ENCODE results near the gene TWIST2.

TWIST2 gene

DNA sequence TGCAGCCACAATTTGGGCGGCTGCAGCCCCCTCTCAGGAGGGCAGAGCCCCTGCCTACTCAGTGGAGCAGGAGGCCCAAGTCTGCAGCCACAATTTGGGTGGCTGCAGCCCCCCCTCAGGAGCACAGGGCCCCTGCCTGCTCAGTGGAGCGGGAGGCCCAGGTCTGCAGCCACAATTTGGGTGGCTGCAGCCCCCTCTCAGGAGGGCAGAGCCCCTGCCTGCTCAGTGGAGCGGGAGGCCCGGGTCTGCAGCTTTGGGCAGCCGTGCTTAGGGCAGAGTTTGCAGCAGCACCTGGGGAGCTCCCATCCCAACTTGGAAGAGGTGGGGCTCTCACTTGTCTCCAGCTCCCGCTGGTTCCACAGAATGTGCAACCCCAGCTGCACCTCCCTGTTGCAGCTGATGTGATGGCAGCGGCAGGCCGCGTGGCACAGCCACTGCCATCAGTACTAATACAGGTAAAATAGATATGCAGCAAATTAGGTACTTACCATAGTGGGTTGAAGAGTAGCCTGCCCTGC, 99.4 kb downstream of the TWIST2 start:
- Histone ChIP-seq H3K4me3 (ENCODE audit: low read depth in 1 of 2, low read length in 2 of 2) (no peak overlapping the region), H3K27ac (ENCODE audit: low read length) (no peak overlapping the region), H3K27me3 (ENCODE audit: low read depth, low read length) (no peaks in the 10 kb centered on the region), H3K4me1 (ENCODE audit: control insufficient read depth in 1 of 2, insufficient read depth in 2 of 2, low read length in 2 of 2) (no peaks in the 10 kb centered on the region), H3K9me3 (ENCODE audit: control insufficient read depth in 1 of 2, low read length in 2 of 2) (no peaks in the 10 kb centered on the region), H3K36me3 (ENCODE audit: control insufficient read depth in 1 of 2, insufficient read depth in 2 of 2, low read length in 2 of 2) (no peaks in the 10 kb centered on the region)

- H3K36me3 ChIP-seq (ENCODE audit: control insufficient read depth in 1 of 2, insufficient read depth in 2 of 2, low read length in 2 of 2) = no peaks in the 10 kb centered on the region
- H3K4me3 ChIP-seq (ENCODE audit: low read depth in 1 of 2, low read length in 2 of 2) = no peak overlapping the region
- H3K27ac ChIP-seq (ENCODE audit: low read length) = no peak overlapping the region
Measured at GRCh38 chr2:238947920-238948710, 100.2 kb downstream of the TWIST2 start.

DNA sequence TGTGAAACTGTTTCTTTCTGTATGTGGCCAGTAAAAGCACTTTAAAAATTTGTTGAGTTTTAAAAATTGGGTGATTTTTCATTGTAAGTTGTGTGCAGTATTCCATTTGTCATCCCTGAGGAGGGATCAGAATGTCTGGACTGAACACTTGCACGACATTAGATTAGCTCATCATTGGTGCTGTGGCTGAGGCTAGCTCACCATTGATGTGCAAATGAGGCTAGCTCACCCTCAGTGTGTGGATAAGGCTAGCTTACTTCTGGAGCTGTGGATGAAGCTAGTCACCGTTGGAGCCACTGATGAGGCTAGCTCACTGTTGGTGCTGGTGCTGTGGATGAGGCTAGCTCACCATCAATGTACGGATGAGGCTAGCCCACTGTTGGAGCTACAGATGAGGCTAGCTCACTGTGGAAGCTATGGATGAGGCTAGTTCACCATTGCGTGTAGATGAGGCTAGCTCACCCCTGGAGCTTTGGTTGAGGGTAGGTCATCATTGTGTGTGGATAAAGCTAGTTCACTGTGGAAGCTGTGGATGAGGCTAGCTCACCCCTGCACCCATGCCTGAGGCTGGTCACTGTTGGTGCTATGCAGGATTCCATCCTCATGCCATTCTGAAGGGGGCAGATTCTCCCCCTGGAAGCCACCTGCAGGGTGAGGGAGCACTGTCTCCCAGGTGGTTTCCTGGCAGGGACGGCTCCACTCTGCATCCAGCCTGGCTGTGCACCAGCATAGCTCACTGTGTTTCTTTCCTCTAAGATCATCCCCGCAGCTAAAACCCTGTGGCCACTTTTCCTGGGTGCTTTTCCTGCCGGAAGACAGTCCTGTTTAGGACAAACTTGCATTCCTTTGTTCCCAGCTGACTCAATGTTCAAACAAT, 101.1 kb downstream of the TWIST2 start:
- no peaks in the 10 kb centered on the region for H3K27me3 ChIP-seq (ENCODE audit: low read depth, low read length)
- no peaks in the 10 kb centered on the region for H3K36me3 ChIP-seq (ENCODE audit: control insufficient read depth in 1 of 2, insufficient read depth in 2 of 2, low read length in 2 of 2)
- H3K27ac ChIP-seq (ENCODE audit: low read length) = no peak overlapping the region
- H3K4me3 ChIP-seq (ENCODE audit: low read depth in 1 of 2, low read length in 2 of 2) = no peak overlapping the region
- no peaks in the 10 kb centered on the region for H3K9me3 ChIP-seq (ENCODE audit: control insufficient read depth in 1 of 2, low read length in 2 of 2)
- no peaks in the 10 kb centered on the region for H3K4me1 ChIP-seq (ENCODE audit: control insufficient read depth in 1 of 2, insufficient read depth in 2 of 2, low read length in 2 of 2)

More at GRCh38 chr2:238947920-238948710, 100.2 kb downstream of the TWIST2 start:
- no peaks in the 10 kb centered on the region for H3K4me1 ChIP-seq (ENCODE audit: control insufficient read depth in 1 of 2, insufficient read depth in 2 of 2, low read length in 2 of 2)
- no peaks in the 10 kb centered on the region for H3K27me3 ChIP-seq (ENCODE audit: low read depth, low read length)
- H3K9me3 ChIP-seq (ENCODE audit: control insufficient read depth in 1 of 2, low read length in 2 of 2) = no peaks in the 10 kb centered on the region

- Histone ChIP-seq H3K4me3 (ENCODE audit: low read depth in 1 of 2, low read length in 2 of 2) (no peak overlapping the region), H3K27me3 (ENCODE audit: low read depth, low read length) (no peaks in the 10 kb centered on the region), H3K9me3 (ENCODE audit: control insufficient read depth in 1 of 2, low read length in 2 of 2) (no peaks in the 10 kb centered on the region), H3K36me3 (ENCODE audit: control insufficient read depth in 1 of 2, insufficient read depth in 2 of 2, low read length in 2 of 2) (no peaks in the 10 kb centered on the region), H3K4me1 (ENCODE audit: control insufficient read depth in 1 of 2, insufficient read depth in 2 of 2, low read length in 2 of 2) (no peaks in the 10 kb centered on the region), H3K27ac (ENCODE audit: low read length) (no peak overlapping the region)
Measured at GRCh38 chr2:238949710-238950345, 101.9 kb downstream of the TWIST2 start.

- Histone ChIP-seq H3K4me3 (ENCODE audit: low read depth in 1 of 2, low read length in 2 of 2) (no peak overlapping the region), H3K36me3 (ENCODE audit: control insufficient read depth in 1 of 2, insufficient read depth in 2 of 2, low read length in 2 of 2) (no peaks in the 10 kb centered on the region), H3K27me3 (ENCODE audit: low read depth, low read length) (no peaks in the 10 kb centered on the region), H3K27ac (ENCODE audit: low read length) (no peak overlapping the region), H3K4me1 (ENCODE audit: control insufficient read depth in 1 of 2, insufficient read depth in 2 of 2, low read length in 2 of 2) (no peaks in the 10 kb centered on the region), H3K9me3 (ENCODE audit: control insufficient read depth in 1 of 2, low read length in 2 of 2) (no peaks in the 10 kb centered on the region)
Measured at GRCh38 chr2:238950551-238950950, 102.7 kb downstream of the TWIST2 start.

- Histone ChIP-seq H3K4me3 (ENCODE audit: low read depth in 1 of 2, low read length in 2 of 2) (no peak overlapping the region), H3K36me3 (ENCODE audit: control insufficient read depth in 1 of 2, insufficient read depth in 2 of 2, low read length in 2 of 2) (no peaks in the 10 kb centered on the region), H3K27me3 (ENCODE audit: low read depth, low read length) (no peaks in the 10 kb centered on the region), H3K27ac (ENCODE audit: low read length) (no peak overlapping the region), H3K4me1 (ENCODE audit: control insufficient read depth in 1 of 2, insufficient read depth in 2 of 2, low read length in 2 of 2) (no peaks in the 10 kb centered on the region), H3K9me3 (ENCODE audit: control insufficient read depth in 1 of 2, low read length in 2 of 2) (no peaks in the 10 kb centered on the region)
Measured at GRCh38 chr2:238952261-238952919, 104.5 kb downstream of the TWIST2 start.

- H3K4me1 ChIP-seq (ENCODE audit: control insufficient read depth in 1 of 2, insufficient read depth in 2 of 2, low read length in 2 of 2) = no peaks in the 10 kb centered on the region
- no peak overlapping the region for H3K27ac ChIP-seq (ENCODE audit: low read length)
- H3K9me3 ChIP-seq (ENCODE audit: control insufficient read depth in 1 of 2, low read length in 2 of 2) = no peaks in the 10 kb centered on the region
- H3K27me3 ChIP-seq (ENCODE audit: low read depth, low read length) = no peaks in the 10 kb centered on the region
- H3K36me3 ChIP-seq (ENCODE audit: control insufficient read depth in 1 of 2, insufficient read depth in 2 of 2, low read length in 2 of 2) = no peaks in the 10 kb centered on the region
- no peak overlapping the region for H3K4me3 ChIP-seq (ENCODE audit: low read depth in 1 of 2, low read length in 2 of 2)
Measured at GRCh38 chr2:238954841-238955591, 107.1 kb downstream of the TWIST2 start.

DNA sequence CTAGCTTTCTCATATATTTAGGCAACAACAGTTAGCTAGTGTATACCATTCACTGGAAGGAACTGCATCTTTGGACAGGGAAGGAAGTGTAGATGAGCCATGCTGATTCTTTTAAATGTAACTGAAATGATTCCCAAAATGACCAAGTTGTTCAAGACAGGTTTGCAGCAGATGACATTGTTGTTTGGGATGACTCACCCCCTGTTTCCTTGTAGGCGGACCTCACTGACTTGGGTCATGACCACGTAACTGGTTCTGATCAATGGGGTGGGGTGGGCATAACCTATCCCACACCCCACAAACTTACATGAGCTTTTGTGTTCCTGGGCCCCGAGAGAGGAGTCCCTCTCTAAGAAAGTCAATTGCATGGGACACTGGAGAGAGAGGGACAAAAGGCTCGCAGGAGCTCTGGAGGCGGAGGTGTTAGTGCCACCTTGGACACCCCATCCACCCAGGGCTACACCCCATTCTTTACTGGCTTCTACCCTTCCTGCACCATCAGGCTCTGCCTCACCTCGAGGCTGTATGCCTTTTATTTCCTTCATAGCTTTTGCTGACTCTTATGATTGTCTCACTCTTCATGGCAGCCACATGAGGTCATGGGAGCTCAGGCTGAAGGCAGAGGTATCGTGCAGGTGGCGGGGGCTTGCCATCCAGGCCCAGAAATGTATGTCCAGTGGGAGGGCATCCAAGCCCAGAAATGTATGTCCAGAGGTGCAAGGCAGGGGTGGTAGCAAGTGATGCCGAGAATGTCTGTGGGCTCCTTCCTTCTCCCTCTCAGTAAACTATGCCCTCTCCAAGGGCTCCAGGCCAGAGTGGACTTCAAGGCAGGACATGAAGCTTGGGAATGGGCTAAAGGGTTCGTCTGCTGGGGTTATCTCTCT, 108.0 kb downstream of the TWIST2 start:
- peaks cover 0 to 2% of the 10 kb centered on the region in 2 donors for H3K9me3 ChIP-seq (ENCODE audit: control insufficient read depth in 1 of 2, low read length in 2 of 2)
- H3K4me3 ChIP-seq (ENCODE audit: low read depth in 1 of 2, low read length in 2 of 2) = no peak overlapping the region
- no peak overlapping the region for H3K27ac ChIP-seq (ENCODE audit: low read length)
- H3K36me3 ChIP-seq (ENCODE audit: control insufficient read depth in 1 of 2, insufficient read depth in 2 of 2, low read length in 2 of 2) = no peaks in the 10 kb centered on the region
- no peaks in the 10 kb centered on the region for H3K27me3 ChIP-seq (ENCODE audit: low read depth, low read length)
- no peaks in the 10 kb centered on the region for H3K4me1 ChIP-seq (ENCODE audit: control insufficient read depth in 1 of 2, insufficient read depth in 2 of 2, low read length in 2 of 2)

GRCh38 chr2:238956676-238957075, 108.8 kb downstream of the TWIST2 start:
- Histone ChIP-seq H3K4me1 (ENCODE audit: control insufficient read depth in 1 of 2, insufficient read depth in 2 of 2, low read length in 2 of 2) (no peaks in the 10 kb centered on the region), H3K9me3 (ENCODE audit: control insufficient read depth in 1 of 2, low read length in 2 of 2) (peaks cover 0 to 2% of the 10 kb centered on the region in 2 donors), H3K27ac (ENCODE audit: low read length) (no peak overlapping the region), H3K36me3 (ENCODE audit: control insufficient read depth in 1 of 2, insufficient read depth in 2 of 2, low read length in 2 of 2) (no peaks in the 10 kb centered on the region), H3K27me3 (ENCODE audit: low read depth, low read length) (no peaks in the 10 kb centered on the region), H3K4me3 (ENCODE audit: low read depth in 1 of 2, low read length in 2 of 2) (no peak overlapping the region)
